ENCODE data around the gene DHH.

DNA sequence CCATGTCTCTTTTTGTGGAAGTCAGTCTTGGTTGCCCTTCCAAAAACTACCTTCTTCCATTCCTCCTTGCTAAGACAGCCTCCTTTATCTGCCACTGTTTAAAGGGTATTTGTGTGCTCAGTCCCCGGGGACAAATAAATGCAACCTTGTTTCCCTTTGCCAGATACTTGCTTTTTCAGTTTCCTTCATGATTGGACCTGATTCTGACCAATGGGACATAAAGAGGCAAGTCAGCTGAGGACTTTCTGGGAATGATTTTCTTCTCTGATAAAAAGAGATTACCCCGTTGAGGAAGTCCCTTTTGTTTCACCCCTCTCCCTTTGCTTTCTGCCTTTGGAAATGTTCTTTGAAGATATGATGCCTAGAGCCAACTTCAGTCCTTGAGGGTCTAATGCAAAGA, 44.0 kb upstream of the DHH start:
- no peak for TF ChIP-seq POLR2A (IDR thresholded peaks at IDR 0.05)
- TF ChIP-seq, protein P1, sequence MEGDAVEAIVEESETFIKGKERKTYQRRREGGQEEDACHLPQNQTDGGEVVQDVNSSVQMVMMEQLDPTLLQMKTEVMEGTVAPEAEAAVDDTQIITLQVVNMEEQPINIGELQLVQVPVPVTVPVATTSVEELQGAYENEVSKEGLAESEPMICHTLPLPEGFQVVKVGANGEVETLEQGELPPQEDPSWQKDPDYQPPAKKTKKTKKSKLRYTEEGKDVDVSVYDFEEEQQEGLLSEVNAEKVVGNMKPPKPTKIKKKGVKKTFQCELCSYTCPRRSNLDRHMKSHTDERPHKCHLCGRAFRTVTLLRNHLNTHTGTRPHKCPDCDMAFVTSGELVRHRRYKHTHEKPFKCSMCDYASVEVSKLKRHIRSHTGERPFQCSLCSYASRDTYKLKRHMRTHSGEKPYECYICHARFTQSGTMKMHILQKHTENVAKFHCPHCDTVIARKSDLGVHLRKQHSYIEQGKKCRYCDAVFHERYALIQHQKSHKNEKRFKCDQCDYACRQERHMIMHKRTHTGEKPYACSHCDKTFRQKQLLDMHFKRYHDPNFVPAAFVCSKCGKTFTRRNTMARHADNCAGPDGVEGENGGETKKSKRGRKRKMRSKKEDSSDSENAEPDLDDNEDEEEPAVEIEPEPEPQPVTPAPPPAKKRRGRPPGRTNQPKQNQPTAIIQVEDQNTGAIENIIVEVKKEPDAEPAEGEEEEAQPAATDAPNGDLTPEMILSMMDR (IDR thresholded peaks at IDR 0.05): no peak
